DMS53 (cell line): ENCODE data around the gene CDKN3.
"Not testable (repeated sequence)": the region's sequence is repeated elsewhere in the genome, so short reads cannot be mapped to it uniquely, and the experiment has no call there.

ENCODE experiments used
- DNase-seq: peaks from one replicate; lab custom pipeline; 2025; lab: John Stamatoyannopoulos, UW

CDKN3 gene

GRCh38 chr14:54424479-54424901 is 27.7 kb downstream of the CDKN3 start:
- DNase-seq = peak; percentile 52

- no peak for DNase-seq
Observed at GRCh38 chr14:54425068-54425467, 28.3 kb downstream of the CDKN3 start.

- no peak for DNase-seq
Observed at GRCh38 chr14:54425537-54426274, 28.9 kb downstream of the CDKN3 start.

- no peak for DNase-seq
Observed at GRCh38 chr14:54427871-54428270, 31.1 kb downstream of the CDKN3 start.

GRCh38 chr14:54428527-54428926 is 31.7 kb downstream of the CDKN3 start:
- no peak for DNase-seq

GRCh38 chr14:54435500-54435981 is 38.7 kb downstream of the CDKN3 start:
- DNase-seq = no peak

- DNase-seq = not testable (repeated sequence)
Observed at GRCh38 chr14:54437954-54438353, 41.1 kb downstream of the CDKN3 start.

GRCh38 chr14:54438703-54439102 is 41.9 kb downstream of the CDKN3 start:
- DNase-seq = no peak

- DNase-seq = no peak
Observed at GRCh38 chr14:54440037-54440436, 43.2 kb downstream of the CDKN3 start.

- no peak for DNase-seq
Observed at GRCh38 chr14:54440476-54440872, 43.7 kb downstream of the CDKN3 start.

GRCh38 chr14:54440873-54441868 is 44.4 kb downstream of the CDKN3 start, which contains the start of gene CNIH1:
CNIH1 (minus strand) TSS chr14:54441374; CDS start chr14:54441327, 47 bp downstream.
- DNase-seq = peak; percentile 96

GRCh38 chr14:54442961-54443360 is 46.2 kb downstream of the CDKN3 start:
- not testable (repeated sequence) for DNase-seq

GRCh38 chr14:54443981-54444380 is 47.2 kb downstream of the CDKN3 start:
- DNase-seq = no peak

- no peak for DNase-seq
Observed at GRCh38 chr14:54444681-54445080, 47.9 kb downstream of the CDKN3 start.

GRCh38 chr14:54446161-54446693 is 49.4 kb downstream of the CDKN3 start:
- no peak for DNase-seq

GRCh38 chr14:54447231-54447692 is 50.5 kb downstream of the CDKN3 start:
- no peak for DNase-seq

GRCh38 chr14:54450535-54450934 is 53.7 kb downstream of the CDKN3 start:
- DNase-seq = no peak

GRCh38 chr14:54451121-54451601 is 54.4 kb downstream of the CDKN3 start:
- no peak for DNase-seq

GRCh38 chr14:54451961-54452360 is 55.2 kb downstream of the CDKN3 start:
- no peak for DNase-seq

- no peak for DNase-seq
Observed at GRCh38 chr14:54453252-54453651, 56.4 kb downstream of the CDKN3 start.

- not testable (repeated sequence) for DNase-seq
Observed at GRCh38 chr14:54453990-54454389, 57.2 kb downstream of the CDKN3 start.

- no peak for DNase-seq
Observed at GRCh38 chr14:54455363-54455762, 58.6 kb downstream of the CDKN3 start.
